Raji (cell line): ENCODE data around the gene EVI5L.

ENCODE experiments used
- POLR2A ChIP-seq: IDR thresholded peaks from 2 replicates; pipeline ENCODE4 v1.6.1; 2011; ENCODE audit warnings: low read depth, low read length, control low read depth; ENCODE audit not compliant: insufficient read depth

Gene EVI5L

GRCh38 chr19:7850000-7850813, 20.2 kb downstream of the EVI5L start:
- TF ChIP-seq POLR2A, result no peak

GRCh38 chr19:7850945-7851622, 21.1 kb downstream of the EVI5L start:
- no peak for TF ChIP-seq POLR2A

GRCh38 chr19:7851623-7852500, 21.8 kb downstream of the EVI5L start:
- TF ChIP-seq POLR2A, result no peak

- no peak for TF ChIP-seq POLR2A
These were observed 23.1 kb downstream of the EVI5L start for GRCh38 chr19:7852851-7853769.

- TF ChIP-seq POLR2A, result no peak
These were observed 23.7 kb downstream of the EVI5L start for GRCh38 chr19:7853770-7854128.

- TF ChIP-seq POLR2A, result no peak
These were observed 25.5 kb downstream of the EVI5L start for GRCh38 chr19:7855426-7856108.

GRCh38 chr19:7856109-7856591, 26.1 kb downstream of the EVI5L start:
- TF ChIP-seq POLR2A, result no peak

GRCh38 chr19:7856679-7857663, 27.0 kb downstream of the EVI5L start:
- TF ChIP-seq POLR2A, result no peak

GRCh38 chr19:7857727-7858108, 27.7 kb downstream of the EVI5L start:
- no peak for TF ChIP-seq POLR2A

- no peak for TF ChIP-seq POLR2A
These were observed 28.2 kb downstream of the EVI5L start for GRCh38 chr19:7858109-7858770.

GRCh38 chr19:7859831-7860713, 30.1 kb downstream of the EVI5L start:
- TF ChIP-seq POLR2A, result no peak
